H9 (cell line): ENCODE data around the gene PDCD7. TPM values are rescaled to one million over a fixed set of nuclear protein-coding genes. Genes with fewer than 3 reads are reported as not detected.
"Not testable (repeated sequence)": the region's sequence is repeated elsewhere in the genome, so short reads cannot be mapped to it uniquely, and the experiment has no call there.

ENCODE experiments used
- DNase-seq: peaks from one replicate; pipeline ENCODE4 v3.0.0-alpha.2; 2017
- H2AFZ ChIP-seq: one replicate; pipeline ENCODE4 v1.6.1; 2013; ENCODE audit warnings: mild to moderate bottlenecking, low read length, control low read depth, moderate library complexity
- H2AK5ac ChIP-seq: 2 replicates; pipeline ENCODE4 v1.6.1; 2013; ENCODE audit warnings: low read length, control low read depth, mixed read lengths; ENCODE audit not compliant: insufficient read length
- H2BK120ac ChIP-seq: one replicate; pipeline ENCODE4 v1.6.1; 2013; ENCODE audit warnings: low read depth, mild to moderate bottlenecking, low read length, control low read depth, inconsistent platforms; ENCODE audit not compliant: poor library complexity, severe bottlenecking
- H2BK12ac ChIP-seq: 2 replicates; pipeline ENCODE4 v1.6.1; 2013; ENCODE audit warnings: low read length, control low read depth, mixed read lengths, low read depth; ENCODE audit not compliant: insufficient read length
- H2BK15ac ChIP-seq: 2 replicates; pipeline ENCODE4 v1.6.1; 2013; ENCODE audit warnings: low read depth, low read length, control low read depth
- H2BK20ac ChIP-seq: one replicate; pipeline ENCODE4 v1.6.1; 2013; ENCODE audit warnings: low read depth, mild to moderate bottlenecking, low read length, control low read depth, inconsistent platforms; ENCODE audit not compliant: poor library complexity, severe bottlenecking
- H2BK5ac ChIP-seq: 2 replicates; pipeline ENCODE4 v1.6.1; 2013; ENCODE audit warnings: low read length, control low read depth, mixed read lengths; ENCODE audit not compliant: insufficient read length
- H3K14ac ChIP-seq: 2 replicates; pipeline ENCODE4 v1.6.1; 2013; ENCODE audit warnings: low read length, control low read depth; ENCODE audit not compliant: insufficient read depth
- H3K18ac ChIP-seq: 2 replicates; pipeline ENCODE4 v1.6.1; 2013; ENCODE audit warnings: low read depth, mild to moderate bottlenecking, mixed read lengths, low read length, control low read depth; ENCODE audit not compliant: insufficient read length
- H3K23ac ChIP-seq: 2 replicates; pipeline ENCODE4 v1.6.1; 2013; ENCODE audit warnings: low read length, control low read depth, mixed read lengths, low read depth; ENCODE audit not compliant: insufficient read length
- H3K23me2 ChIP-seq: 2 replicates; pipeline ENCODE4 v1.6.1; 2013; ENCODE audit warnings: low read depth, mild to moderate bottlenecking, mixed read lengths, low read length, control low read depth; ENCODE audit not compliant: insufficient read length, poor library complexity, severe bottlenecking
- H3K27ac ChIP-seq: 2 replicates; pipeline ENCODE4 v1.5.1; 2013; ENCODE audit warnings: low read length, control low read depth, mixed read lengths, low read depth; ENCODE audit not compliant: insufficient read length
- H3K27me3 ChIP-seq: 2 replicates; pipeline ENCODE4 v1.6.1; 2013; ENCODE audit warnings: low read length, control low read depth, inconsistent platforms; ENCODE audit not compliant: insufficient read depth
- H3K4ac ChIP-seq: 2 replicates; pipeline ENCODE4 v1.6.1; 2013; ENCODE audit warnings: low read depth, mild to moderate bottlenecking, control low read depth, inconsistent platforms, low read length, moderate library complexity
- H3K4me1 ChIP-seq: 2 replicates; pipeline ENCODE4 v1.6.1; 2013; ENCODE audit warnings: low read length, control low read depth, inconsistent platforms; ENCODE audit not compliant: insufficient read depth
- H3K4me2 ChIP-seq: 2 replicates; pipeline ENCODE4 v1.6.1; 2013; ENCODE audit warnings: low read length, control low read depth, mixed read lengths; ENCODE audit not compliant: insufficient read length, insufficient read depth
- H3K56ac ChIP-seq: 2 replicates; pipeline ENCODE4 v1.6.1; 2013; ENCODE audit warnings: low read depth, mild to moderate bottlenecking, mixed read lengths, low read length, control low read depth; ENCODE audit not compliant: insufficient read length
- H3K79me1 ChIP-seq: 2 replicates; pipeline ENCODE4 v1.6.1; 2013; ENCODE audit warnings: low read depth, mild to moderate bottlenecking, moderate library complexity, low read length, control low read depth, inconsistent platforms; ENCODE audit not compliant: insufficient read depth, poor library complexity, severe bottlenecking
- H3K79me2 ChIP-seq: 2 replicates; pipeline ENCODE4 v1.6.1; 2013; ENCODE audit warnings: low read length, control low read depth, inconsistent platforms; ENCODE audit not compliant: insufficient read depth
- H3K9ac ChIP-seq: 2 replicates; pipeline ENCODE4 v1.6.1; 2013; ENCODE audit warnings: low read length, control low read depth, mixed read lengths; ENCODE audit not compliant: insufficient read length; ENCODE audit errors: extremely low read depth
- H3K9me3 ChIP-seq: one replicate; pipeline ENCODE4 v1.6.1; 2013; ENCODE audit warnings: low read depth, low read length, inconsistent platforms; ENCODE audit not compliant: control insufficient read depth
- H3T11ph ChIP-seq: one replicate; pipeline ENCODE4 v1.6.1; 2013; ENCODE audit warnings: mild to moderate bottlenecking, low read length, control low read depth, inconsistent platforms
- H4K20me1 ChIP-seq: one replicate; pipeline ENCODE4 v1.6.1; 2013; ENCODE audit not compliant: control insufficient read depth, insufficient read length, insufficient read depth
- H4K5ac ChIP-seq: 2 replicates; pipeline ENCODE4 v1.6.1; 2013; ENCODE audit warnings: low read depth, mild to moderate bottlenecking, mixed read lengths, low read length, control low read depth; ENCODE audit not compliant: insufficient read length
- H4K8ac ChIP-seq: replicated peaks from 2 replicates; pipeline ENCODE4 v1.6.1; 2013; ENCODE audit warnings: low read length, control low read depth, mixed read lengths, low read depth; ENCODE audit not compliant: insufficient read length
- H4K91ac ChIP-seq: 2 replicates; pipeline ENCODE4 v1.6.1; 2013; ENCODE audit warnings: low read depth, mild to moderate bottlenecking, moderate library complexity, mixed read lengths, low read length, control low read depth; ENCODE audit not compliant: insufficient read length
- H3K27ac Mint-ChIP-seq, 3 experiments: 2 replicates in 2 of 3; 3 replicates in 1 of 3; pipeline ENCODE4 v1.8.0; 2020 to 2021; ENCODE audit warnings: mixed read lengths in 3 of 3, mild to moderate bottlenecking in 1 of 3, moderate library complexity in 1 of 3
- H3K27me3 Mint-ChIP-seq: 2 replicates; pipeline ENCODE4 v1.8.0; 2021; ENCODE audit warnings: low read depth, mild to moderate bottlenecking, moderate library complexity, mixed read lengths
- H3K36me3 Mint-ChIP-seq, 3 experiments: 2 replicates in 2 of 3; 3 replicates in 1 of 3; pipeline ENCODE4 v1.8.0; 2020 to 2021; ENCODE audit warnings: low read depth in 3 of 3, mixed read lengths in 3 of 3; ENCODE audit not compliant: insufficient read depth in 1 of 3
- H3K4me1 Mint-ChIP-seq, 2 experiments: 2 replicates each; pipeline ENCODE4 v1.8.0; 2020; ENCODE audit warnings: mixed read lengths in 2 of 2
- H3K4me3 Mint-ChIP-seq, 2 experiments: 2 replicates in 1 of 2; 3 replicates in 1 of 2; pipeline ENCODE4 v1.8.0; 2020 to 2021; ENCODE audit warnings: mild to moderate bottlenecking in 2 of 2, mixed read lengths in 2 of 2, moderate library complexity in 1 of 2
- H3K9me3 Mint-ChIP-seq, 2 experiments: 2 replicates in 1 of 2; 3 replicates in 1 of 2; pipeline ENCODE4 v1.8.0; 2020; ENCODE audit warnings: mild to moderate bottlenecking in 2 of 2, mixed read lengths in 2 of 2, moderate library complexity in 1 of 2
- WGBS: extraction: QIAGEN DNeasy Blood & Tissue Kit; methylation state at CpG from one replicate; pipeline ENCODE4 v1.1.7; 2013; ENCODE audit warnings: missing lambda C conversion rate, low lambda C conversion rate, mixed read lengths; ENCODE audit not compliant: insufficient read length; ENCODE audit errors: extremely low coverage; 5-methylcytosine and 5-hydroxymethylcytosine counted together
- total RNA-seq: library from RNA; stranded (reverse); gene quantifications from 2 replicates; pipeline ENCODE4 v1.2.1, GENCODE V29; 2021
- TF ChIP-seq, protein P1 (sequence below): fragments of 200-600 bp; sonication (generic); conservative IDR thresholded peaks from 3 replicates; pipeline ENCODE4 v1.8.0; 2021; ENCODE audit warnings: antibody characterized with exemption, mild to moderate bottlenecking

The PDCD7 gene
- total RNA-seq, 1 experiment from 2014 or later: 35.2 TPM

DNA sequence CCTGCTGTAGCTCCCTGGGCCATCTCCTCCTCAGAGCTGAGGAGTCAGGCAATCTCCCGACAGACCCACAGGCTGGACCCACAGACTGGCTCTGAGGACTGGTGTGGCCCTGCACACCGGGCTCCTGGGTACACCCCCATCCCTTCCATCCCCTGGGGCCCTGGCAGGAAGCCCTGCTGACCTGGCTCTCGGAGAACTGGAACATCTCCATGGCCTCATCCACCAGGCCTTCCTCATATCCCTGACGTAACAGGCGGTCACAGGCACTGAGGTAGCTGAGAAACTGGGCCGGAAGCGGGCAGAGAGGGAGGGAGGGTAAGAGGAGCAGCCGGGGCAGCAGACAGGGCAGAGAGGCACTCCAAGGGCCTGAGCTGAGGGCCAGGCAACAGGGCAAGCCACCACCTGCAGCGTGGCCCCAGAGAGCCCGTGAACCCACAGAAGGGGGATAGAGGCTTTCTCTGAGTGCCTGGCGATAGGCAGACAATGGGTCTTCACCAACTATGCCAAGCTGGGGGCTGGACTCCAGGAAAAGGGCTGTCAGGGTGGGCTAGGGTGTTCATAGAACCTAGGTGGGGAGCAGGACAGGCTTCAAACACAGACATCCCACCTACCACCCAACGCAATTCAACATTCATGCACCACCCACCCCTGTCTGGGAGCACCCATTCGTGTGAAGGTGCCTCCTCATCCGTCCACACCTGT lies 39.2 kb downstream of the PDCD7 start:
- no CpG with 5 or more reads among the region's 14 CpGs for WGBS

DNA sequence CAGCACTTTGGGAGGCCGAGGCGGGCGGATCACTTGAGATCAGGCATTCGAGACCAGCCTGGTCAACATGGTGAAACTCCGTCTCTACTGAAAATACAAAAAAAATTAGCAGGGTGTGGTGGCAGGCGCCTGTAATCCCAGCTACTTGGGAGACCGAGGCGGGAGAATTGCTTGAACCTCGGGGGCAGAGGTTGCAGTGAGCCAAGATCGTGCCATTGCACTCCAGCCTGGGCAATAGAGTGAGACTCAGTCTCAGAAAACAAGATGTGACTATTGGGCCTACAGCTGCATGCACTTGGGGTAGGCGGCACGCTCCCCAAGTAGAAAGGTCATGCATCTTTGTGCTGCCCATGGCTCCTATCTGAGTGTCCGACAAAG lies 39.8 kb downstream of the PDCD7 start:
- peaks cover 11 to 14% of the 10 kb centered on the region in 2 experiments for H3K4me1 Mint-ChIP-seq
- not testable (repeated sequence) for H2BK120ac ChIP-seq, H4K20me1 ChIP-seq, H2AFZ ChIP-seq, H3K9me3 Mint-ChIP-seq, H3K18ac ChIP-seq, H3K4me1 ChIP-seq, H3K4ac ChIP-seq, H3K23me2 ChIP-seq, H3K36me3 Mint-ChIP-seq, DNase-seq, H3K79me2 ChIP-seq, H3K4me2 ChIP-seq, H2BK20ac ChIP-seq, H3K9me3 ChIP-seq, H2BK12ac ChIP-seq, H3K9ac ChIP-seq, H3K27me3 Mint-ChIP-seq, H2BK5ac ChIP-seq, H2BK15ac ChIP-seq, H3K14ac ChIP-seq, H3K56ac ChIP-seq, H4K5ac ChIP-seq, H4K91ac ChIP-seq, H3K23ac ChIP-seq, H3T11ph ChIP-seq, H3K27ac ChIP-seq, H4K8ac ChIP-seq, H2AK5ac ChIP-seq, H3K27me3 ChIP-seq, H3K79me1 ChIP-seq, H3K4me3 Mint-ChIP-seq
- WGBS: no CpG with 5 or more reads among the region's 13 CpGs
- H3K27ac Mint-ChIP-seq: peak overlapping the region in 2 of 3 experiments; percentile 57 to 66; a peak in 3 of 7 replicates

More for the DNA sequence above, 39.2 kb downstream of the PDCD7 start:
- H3K9me3 Mint-ChIP-seq: no peaks in the 10 kb centered on the region
- no peak overlapping the region for H3K23ac ChIP-seq
- H2BK120ac ChIP-seq: no peak overlapping the region
- no peak overlapping the region for H4K91ac ChIP-seq
- no peaks in the 10 kb centered on the region for H3K79me1 ChIP-seq
- no peak overlapping the region for H2BK20ac ChIP-seq
- H3K9ac ChIP-seq: no peak overlapping the region
- TF ChIP-seq, protein P1, sequence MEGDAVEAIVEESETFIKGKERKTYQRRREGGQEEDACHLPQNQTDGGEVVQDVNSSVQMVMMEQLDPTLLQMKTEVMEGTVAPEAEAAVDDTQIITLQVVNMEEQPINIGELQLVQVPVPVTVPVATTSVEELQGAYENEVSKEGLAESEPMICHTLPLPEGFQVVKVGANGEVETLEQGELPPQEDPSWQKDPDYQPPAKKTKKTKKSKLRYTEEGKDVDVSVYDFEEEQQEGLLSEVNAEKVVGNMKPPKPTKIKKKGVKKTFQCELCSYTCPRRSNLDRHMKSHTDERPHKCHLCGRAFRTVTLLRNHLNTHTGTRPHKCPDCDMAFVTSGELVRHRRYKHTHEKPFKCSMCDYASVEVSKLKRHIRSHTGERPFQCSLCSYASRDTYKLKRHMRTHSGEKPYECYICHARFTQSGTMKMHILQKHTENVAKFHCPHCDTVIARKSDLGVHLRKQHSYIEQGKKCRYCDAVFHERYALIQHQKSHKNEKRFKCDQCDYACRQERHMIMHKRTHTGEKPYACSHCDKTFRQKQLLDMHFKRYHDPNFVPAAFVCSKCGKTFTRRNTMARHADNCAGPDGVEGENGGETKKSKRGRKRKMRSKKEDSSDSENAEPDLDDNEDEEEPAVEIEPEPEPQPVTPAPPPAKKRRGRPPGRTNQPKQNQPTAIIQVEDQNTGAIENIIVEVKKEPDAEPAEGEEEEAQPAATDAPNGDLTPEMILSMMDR: no peak
- no peak overlapping the region for H4K5ac ChIP-seq
- no peaks in the 10 kb centered on the region; the same call in 1 of the 2 replicates for H3K27me3 Mint-ChIP-seq
- no peaks in the 10 kb centered on the region for H4K20me1 ChIP-seq
- H2BK5ac ChIP-seq: no peak overlapping the region
- no peaks in the 10 kb centered on the region for H3K27me3 ChIP-seq
- no peaks in the 10 kb centered on the region for H3K9me3 ChIP-seq
- no peaks in the 10 kb centered on the region for H3K23me2 ChIP-seq
- no peak overlapping the region for H4K8ac ChIP-seq
- H3K4me1 ChIP-seq: no peaks in the 10 kb centered on the region
- no peak overlapping the region for H3K18ac ChIP-seq
- no peak overlapping the region for H3K14ac ChIP-seq
- H3K4me3 Mint-ChIP-seq: no peak overlapping the region; a peak in 1 of 5 replicates
- H2AFZ ChIP-seq: no peak overlapping the region
- no peaks in the 10 kb centered on the region for H3K79me2 ChIP-seq
- no peak for DNase-seq
- H3K27ac ChIP-seq: no peak overlapping the region
- H3K4me1 Mint-ChIP-seq: peaks cover 4 to 7% of the 10 kb centered on the region in 2 experiments
- no peak overlapping the region for H2BK15ac ChIP-seq
- H2AK5ac ChIP-seq: no peak overlapping the region
- H3T11ph ChIP-seq: no peak overlapping the region
- no peak overlapping the region for H3K4ac ChIP-seq
- no peak overlapping the region for H3K4me2 ChIP-seq
- no peak overlapping the region for H3K56ac ChIP-seq
- H2BK12ac ChIP-seq: no peak overlapping the region
- peaks cover 0 to 12% (median 8%) of the 10 kb centered on the region in 3 experiments; a peak in 6 of 7 replicates for H3K36me3 Mint-ChIP-seq
- H3K27ac Mint-ChIP-seq: peak overlapping the region in 1 of 3 experiments; percentile 66; a peak in 3 of 7 replicates
